Measurements from ENCODE around the gene MEIOB.

DNA sequence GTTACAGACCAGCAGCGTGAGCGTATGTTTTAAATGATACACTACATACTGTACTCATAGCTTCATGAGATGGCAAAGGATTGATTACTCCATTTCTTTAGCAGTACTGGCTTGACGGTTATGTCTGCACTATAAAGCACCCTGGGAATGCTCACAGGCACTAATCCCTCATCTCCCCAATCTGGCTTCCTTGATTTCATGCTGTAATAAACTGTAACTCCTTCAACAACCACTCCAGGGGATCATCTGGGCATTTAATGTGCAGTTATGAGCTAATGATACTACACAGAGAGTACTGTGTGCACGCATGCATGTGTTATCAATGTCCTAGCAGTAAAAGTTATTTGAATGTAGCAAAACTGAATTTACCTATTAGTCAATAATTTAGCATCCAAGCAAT, 20.2 kb downstream of the MEIOB start:
- TF ChIP-seq POLR2A (IDR thresholded peaks at IDR 0.05; ENCODE audit: low read depth, low read length) (no peak), POLR2AphosphoS5 (IDR thresholded peaks at IDR 0.05; ENCODE audit: low read depth, low read length) (no peak)
